ENCODE measurements around the gene CFB.
"Not testable (repeated sequence)": the region's sequence is repeated elsewhere in the genome, so short reads cannot be mapped to it uniquely, and the experiment has no call there.

Gene CFB

DNA sequence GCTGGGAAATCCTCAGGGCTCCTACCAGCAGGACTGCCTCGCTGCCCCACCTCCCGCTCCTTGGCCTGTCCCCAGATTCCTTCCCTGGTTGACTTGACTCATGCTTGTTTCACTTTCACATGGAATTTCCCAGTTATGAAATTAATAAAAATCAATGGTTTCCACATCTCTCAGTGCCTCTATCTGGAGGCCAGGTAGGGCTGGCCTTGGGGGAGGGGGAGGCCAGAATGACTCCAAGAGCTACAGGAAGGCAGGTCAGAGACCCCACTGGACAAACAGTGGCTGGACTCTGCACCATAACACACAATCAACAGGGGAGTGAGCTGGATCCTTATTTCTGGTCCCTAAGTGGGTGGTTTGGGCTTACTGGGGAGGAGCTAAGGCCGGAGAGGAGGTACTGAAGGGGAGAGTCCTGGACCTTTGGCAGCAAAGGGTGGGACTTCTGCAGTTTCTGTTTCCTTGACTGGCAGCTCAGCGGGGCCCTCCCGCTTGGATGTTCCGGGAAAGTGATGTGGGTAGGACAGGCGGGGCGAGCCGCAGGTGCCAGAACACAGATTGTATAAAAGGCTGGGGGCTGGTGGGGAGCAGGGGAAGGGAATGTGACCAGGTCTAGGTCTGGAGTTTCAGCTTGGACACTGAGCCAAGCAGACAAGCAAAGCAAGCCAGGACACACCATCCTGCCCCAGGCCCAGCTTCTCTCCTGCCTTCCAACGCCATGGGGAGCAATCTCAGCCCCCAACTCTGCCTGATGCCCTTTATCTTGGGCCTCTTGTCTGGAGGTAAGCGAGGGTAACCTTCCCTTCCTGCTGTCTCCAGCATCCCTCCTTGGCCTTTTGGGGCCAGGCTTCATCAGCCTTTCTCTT, at the start of gene CFB:
Gene CFB, plus strand, starts transcription at position 589 of the 863 bp plus-strand sequence. Its CDS starts 127 bp downstream, at position 716.
- no peak for DNase-seq

DNA sequence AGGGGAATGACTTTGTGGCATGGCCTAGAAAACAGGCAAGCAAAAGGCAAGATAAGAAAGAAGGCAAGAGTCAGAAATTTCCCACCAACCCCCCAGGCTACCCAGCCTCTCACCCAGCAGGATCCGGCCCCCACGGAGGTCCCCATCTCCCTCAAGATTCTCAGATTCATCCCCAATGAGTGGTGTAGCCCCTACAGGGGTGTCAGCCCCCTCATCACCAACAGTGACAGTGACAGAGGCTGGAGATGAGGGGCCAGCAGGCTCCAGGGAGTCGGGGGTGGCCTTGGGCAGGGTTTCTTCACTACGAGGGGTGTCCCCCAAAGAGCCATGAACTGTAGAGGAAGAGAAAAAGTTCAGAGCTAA, 49.4 kb upstream of the CFB start:
- DNase-seq = no peak

DNA sequence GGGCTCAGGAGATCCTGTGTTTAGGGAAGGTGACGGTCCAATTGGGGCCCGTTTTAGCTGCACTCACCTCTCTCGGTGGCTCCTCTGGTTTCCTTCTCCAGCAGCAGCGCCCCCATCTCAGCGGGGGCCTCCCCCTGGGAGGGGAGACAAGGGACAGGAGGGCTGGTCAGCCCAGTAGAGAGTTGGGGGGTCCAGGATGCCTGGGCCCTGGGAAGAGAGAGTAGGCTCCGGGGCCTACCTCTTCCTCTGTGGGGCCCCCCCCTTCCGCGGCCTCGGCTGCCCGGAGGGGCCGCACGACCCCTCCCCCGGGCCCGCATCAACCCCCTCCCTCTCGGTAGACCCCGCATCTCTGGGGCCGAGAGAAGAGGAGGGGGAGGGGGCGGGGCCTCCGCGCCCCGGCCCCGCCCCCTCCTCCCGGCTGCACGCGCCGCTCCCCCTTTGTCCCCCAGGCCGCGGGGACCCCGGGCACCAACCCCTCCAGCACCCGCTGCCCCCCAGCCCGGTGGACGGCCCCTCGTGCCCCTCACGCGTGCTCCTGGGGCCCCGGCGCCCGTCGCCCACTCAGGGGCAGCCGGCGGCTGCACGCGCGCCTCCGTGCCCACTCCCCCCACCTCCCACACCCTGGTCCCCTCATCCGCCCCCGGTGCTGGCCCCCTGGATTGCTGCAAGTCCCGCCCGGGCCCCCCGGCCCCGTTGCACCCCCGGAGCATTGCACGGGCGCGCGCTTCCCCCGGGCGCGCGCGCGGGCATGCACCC, 48.9 kb upstream of the CFB start:
- no peak for DNase-seq

DNA sequence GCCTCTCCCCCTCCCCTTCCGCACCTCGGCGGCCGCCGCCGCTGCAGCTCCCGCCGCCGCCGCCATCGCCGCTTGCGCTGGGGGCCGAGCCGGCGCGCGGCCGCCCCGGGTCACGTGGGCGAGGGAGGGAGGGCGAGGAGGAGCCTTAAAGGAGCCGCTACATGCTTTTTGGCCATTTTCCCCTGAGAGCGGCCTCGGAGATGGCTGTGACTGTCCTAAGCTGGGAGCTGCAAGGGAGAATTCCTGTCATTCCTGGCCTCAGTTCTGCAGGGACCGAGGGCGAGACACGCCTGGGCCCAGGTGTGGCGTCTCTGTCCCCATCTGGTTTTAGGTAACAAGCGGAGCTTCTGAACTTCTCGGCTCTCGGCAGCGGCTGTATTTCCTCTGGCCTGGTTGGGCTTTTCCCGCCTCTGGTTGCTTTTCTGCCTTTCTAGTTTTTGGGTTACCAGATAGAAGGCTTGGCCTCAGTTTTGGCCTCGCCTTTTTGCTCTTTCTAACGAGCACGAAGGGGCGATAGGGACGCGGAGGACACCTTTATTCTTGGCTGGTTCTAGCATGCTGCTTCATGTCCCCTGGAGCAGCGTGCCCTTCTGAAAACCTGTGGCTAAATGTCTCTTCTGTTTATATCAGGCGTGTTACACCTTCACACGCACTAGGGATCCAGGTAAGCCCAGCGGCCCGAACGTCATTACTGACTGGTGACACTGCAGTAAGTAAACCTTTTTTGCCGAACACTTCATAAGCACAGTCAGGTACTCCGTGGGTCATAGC, 48.1 kb upstream of the CFB start, which contains the start of gene EHMT2:
Gene EHMT2, minus strand, starts transcription at position 87 of the 771 bp plus-strand sequence. Its CDS starts 21 bp downstream, at position 66.
- peak; percentile 81 for DNase-seq

- peak; percentile 31 for DNase-seq
Observed at GRCh38 chr6:31898383-31899011, 47.4 kb upstream of the CFB start.

DNA sequence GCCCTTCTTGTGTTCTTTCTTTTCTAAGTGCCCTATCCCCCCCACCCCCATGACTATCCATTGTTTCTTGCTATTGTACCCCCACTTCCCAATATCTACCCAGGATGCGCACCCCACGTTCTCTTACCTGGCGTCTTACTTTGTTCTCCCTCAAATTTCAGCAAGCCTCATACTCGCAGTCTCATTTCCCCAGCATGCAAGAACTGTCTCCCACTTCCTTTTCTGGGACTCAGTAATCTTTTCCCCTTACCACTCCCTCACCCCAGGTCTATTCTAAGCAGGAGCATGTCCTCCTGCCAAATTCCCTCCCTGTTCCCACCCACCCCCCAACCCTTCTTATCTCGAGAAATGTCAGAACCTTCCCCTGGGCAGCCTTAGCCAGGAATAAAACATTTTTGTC, 46.7 kb upstream of the CFB start:
- no peak for DNase-seq

DNA sequence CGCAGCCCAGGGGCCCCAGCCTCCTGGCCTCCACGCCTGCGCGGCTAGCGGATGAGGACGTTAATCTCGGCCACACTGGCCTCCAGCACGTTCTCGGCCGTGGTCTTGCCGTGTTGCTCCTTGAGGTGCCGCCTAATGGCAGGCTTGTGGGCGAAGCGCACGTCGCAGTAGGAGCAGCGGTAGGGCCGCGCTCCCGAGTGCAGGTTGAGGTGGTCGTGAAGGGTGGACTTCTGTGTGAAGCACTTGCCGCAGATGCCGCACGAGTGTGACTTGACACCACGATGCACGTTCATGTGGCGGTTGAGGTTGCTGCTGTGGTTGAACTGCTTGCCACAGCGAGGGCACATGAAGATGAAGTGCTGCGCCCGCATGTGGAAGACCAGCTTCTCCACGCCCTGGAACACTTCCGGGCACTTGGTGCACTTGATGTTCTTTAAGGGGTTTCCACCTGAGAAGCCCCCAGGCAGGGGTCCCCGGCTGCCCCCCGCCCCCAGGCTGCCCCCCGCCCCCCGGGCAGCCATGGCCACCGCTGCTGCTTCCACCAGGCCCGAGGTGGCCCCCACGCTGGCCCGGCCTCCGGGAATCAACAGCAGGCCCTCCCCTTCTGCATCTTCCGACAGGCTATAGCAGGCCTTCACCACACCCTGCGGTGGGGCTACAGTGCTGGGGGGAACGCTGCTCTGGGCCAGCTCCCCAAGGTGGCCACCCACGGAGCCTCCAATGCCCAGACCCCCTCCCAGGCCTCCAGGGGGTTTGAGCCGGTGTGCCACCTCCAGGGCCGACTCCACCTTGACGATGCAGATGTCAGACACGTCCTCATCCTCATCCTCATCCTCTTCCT, 45.8 kb upstream of the CFB start:
- no peak for DNase-seq

- DNase-seq = no peak
Observed at GRCh38 chr6:31900917-31901414, 44.9 kb upstream of the CFB start.

GRCh38 chr6:31901415-31901952, 44.4 kb upstream of the CFB start:
- peak; percentile 36 for DNase-seq

GRCh38 chr6:31901953-31902643, 43.8 kb upstream of the CFB start, which contains the start of gene ZBTB12:
ZBTB12 (minus strand) TSS chr6:31902086; CDS start chr6:31901305, 781 bp downstream.
- DNase-seq = peak; percentile 96

DNA sequence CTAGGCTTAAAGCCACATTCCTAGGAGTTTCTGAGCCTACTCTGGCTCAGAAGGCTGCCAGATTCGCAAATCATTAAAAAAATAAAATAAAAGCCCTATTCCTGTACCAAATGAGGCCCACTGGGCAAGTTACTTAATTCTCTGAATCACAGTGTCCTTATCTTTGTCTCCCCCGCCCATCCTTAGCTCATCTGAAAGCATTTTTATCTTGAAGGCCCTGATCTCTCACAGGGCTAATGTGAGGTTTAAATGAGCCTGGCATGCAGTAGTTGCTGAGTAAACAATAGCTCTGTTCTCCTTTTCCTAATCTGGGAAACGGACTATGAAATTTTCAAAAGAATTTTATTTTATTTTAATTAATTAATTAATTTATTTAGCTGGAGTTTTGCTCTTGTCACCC, 41.9 kb upstream of the CFB start:
- no peak for DNase-seq

GRCh38 chr6:31905041-31905440, 40.9 kb upstream of the CFB start:
- DNase-seq = no peak

GRCh38 chr6:31906122-31906521, 39.8 kb upstream of the CFB start:
- DNase-seq = no peak

DNA sequence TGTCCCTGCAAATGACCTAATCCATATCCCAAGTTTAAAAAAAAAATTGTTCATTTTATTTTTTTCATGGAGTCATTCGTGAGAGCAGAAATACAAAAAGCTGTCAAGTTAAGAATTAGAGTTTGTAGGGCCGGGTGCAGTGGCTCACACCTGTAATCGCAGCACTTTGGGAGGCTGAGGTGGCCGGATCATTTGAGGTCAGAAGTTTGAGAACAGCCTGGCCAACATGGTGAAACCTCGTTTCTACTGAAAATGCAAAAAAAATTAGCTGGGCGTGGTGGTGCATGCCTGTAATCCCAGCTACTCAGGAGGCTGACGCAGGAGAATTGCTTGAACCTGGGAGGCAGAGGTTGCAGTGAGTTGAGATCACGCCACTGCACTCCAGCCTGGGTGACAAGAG, 39.2 kb upstream of the CFB start:
- DNase-seq = not testable (repeated sequence)

DNA sequence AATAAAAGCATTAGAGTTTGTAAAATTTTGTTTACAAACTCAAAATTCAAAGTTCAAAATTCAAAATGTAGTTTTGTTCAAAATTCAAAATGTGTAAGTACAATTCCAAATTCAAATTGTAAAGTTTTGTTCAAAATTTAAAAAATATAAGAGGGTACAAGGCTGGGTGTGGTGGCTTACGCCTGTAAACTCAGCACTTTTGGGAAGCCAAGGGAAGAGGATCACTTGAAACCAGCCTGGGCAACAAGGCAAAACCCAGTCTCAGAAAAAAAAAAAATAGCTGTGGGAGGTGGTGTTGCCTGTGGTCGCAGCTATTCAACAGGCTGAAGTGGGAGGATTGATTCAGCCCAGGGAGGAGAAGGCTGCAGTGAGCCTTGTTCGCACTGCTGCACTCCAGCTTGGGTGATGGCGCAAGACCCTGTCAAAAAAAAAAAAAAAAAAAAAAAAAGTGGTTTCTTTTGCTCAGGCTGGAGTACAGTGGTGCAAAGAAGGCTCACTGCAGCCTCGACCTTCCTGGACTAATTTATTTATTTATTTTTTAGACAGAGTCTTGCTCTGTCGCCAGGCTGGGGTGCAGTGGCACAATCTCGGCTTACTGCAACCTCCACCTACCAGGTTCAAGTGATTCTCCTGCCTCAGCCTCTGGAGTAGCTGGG, 38.6 kb upstream of the CFB start:
- DNase-seq = no peak

DNA sequence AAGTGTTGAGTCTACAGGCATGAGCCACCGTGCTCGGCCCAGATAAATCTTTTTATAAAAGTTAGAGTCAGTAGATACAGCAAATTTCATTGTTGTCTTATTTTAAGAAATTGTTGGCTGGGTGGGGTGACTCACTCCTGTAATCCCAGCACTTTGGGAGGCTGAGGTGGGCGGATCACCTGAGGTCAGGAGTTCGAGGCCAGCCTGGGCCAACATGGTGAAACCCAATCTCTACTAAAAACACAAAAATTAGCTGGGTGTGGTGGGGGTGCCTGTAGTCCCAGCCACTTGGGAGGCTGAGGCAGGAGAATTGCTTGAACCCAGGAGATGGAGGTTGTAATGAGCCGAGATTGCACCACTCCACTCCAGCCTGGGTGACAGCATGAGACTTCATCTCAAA, 37.6 kb upstream of the CFB start:
- DNase-seq = not testable (repeated sequence)

DNA sequence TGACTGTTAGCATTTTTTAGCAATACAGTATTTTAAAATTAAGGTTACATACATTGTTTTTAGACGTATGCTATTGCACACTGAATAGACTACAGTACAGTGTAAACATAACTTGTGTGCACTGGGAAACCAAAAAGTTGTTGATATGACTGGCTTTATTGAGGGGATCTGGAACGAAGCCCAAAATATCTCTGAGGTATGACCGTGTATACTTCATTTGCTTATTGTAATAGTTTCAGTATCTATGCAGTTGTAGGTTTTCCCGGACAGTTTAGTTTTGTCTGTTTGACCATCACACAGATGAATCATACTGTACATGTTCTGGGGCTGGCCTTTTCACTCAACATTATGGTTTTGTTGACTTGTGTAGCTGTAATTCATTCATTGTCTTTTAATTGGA, 37.1 kb upstream of the CFB start:
- DNase-seq = peak; percentile 9

DNA sequence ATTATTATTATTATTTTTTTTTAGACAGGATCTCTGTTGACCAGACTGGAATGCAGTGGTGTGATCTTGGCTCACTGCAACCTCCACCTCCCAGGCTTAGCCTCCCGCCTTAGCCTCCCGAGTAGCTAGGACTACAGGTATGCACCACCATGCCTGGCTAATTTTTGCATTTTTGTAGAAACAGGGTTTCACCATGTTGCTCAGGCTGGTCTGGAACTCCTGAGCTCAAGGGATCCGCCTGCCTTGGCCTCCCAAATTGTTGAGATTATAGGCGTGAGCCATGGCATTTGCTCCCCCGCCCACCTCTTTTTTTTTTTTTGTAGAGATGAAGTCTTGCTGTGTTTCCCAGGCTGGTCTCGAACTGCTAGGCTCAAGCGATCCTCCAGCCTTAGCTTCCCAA, 36.6 kb upstream of the CFB start:
- DNase-seq = not testable (repeated sequence)

GRCh38 chr6:31911826-31912585, 33.9 kb upstream of the CFB start:
- no peak for DNase-seq
